Activated CD4-positive, alpha-beta T cell treated with anti-CD3 and anti-CD28 coated beads for 48 hours (primary cell): ENCODE measurements around the gene GABRA4.

Experiments used
- DNase-seq: peaks from one replicate; pipeline ENCODE4 v3.0.0-alpha.2; 2020

Gene GABRA4

GRCh38 chr4:46977245-46977644 is 16.1 kb downstream of the GABRA4 start:
- no peak for DNase-seq

- no peak for DNase-seq
Measured at GRCh38 chr4:46975812-46976553, 17.4 kb downstream of the GABRA4 start.

GRCh38 chr4:46974891-46975543 is 18.4 kb downstream of the GABRA4 start:
- no peak for DNase-seq

- DNase-seq, result no peak
Measured at GRCh38 chr4:46968847-46969246, 24.5 kb downstream of the GABRA4 start.

GRCh38 chr4:46967631-46968030 is 25.8 kb downstream of the GABRA4 start:
- DNase-seq, result no peak

GRCh38 chr4:46958742-46959488 is 34.5 kb downstream of the GABRA4 start:
- no peak for DNase-seq

- no peak for DNase-seq
Measured at GRCh38 chr4:46956451-46956850, 36.9 kb downstream of the GABRA4 start.

- no peak for DNase-seq
Measured at GRCh38 chr4:46955601-46956000, 37.8 kb downstream of the GABRA4 start.

GRCh38 chr4:46954643-46955042 is 38.7 kb downstream of the GABRA4 start:
- no peak for DNase-seq

- no peak for DNase-seq
Measured at GRCh38 chr4:46953564-46953963, 39.8 kb downstream of the GABRA4 start.

GRCh38 chr4:46952451-46952850 is 40.9 kb downstream of the GABRA4 start:
- no peak for DNase-seq

GRCh38 chr4:46950826-46951225 is 42.6 kb downstream of the GABRA4 start:
- DNase-seq, result no peak

- no peak for DNase-seq
Measured at GRCh38 chr4:46949822-46950221, 43.6 kb downstream of the GABRA4 start.

GRCh38 chr4:46947541-46947940 is 45.8 kb downstream of the GABRA4 start:
- DNase-seq, result no peak

- no peak for DNase-seq
Measured at GRCh38 chr4:46946919-46947536, 46.4 kb downstream of the GABRA4 start.

- no peak for DNase-seq
Measured at GRCh38 chr4:46945062-46945461, 48.3 kb downstream of the GABRA4 start.

- DNase-seq, result no peak
Measured at GRCh38 chr4:46944345-46944744, 49.0 kb downstream of the GABRA4 start.

- no peak for DNase-seq
Measured at GRCh38 chr4:46937493-46937892, 55.9 kb downstream of the GABRA4 start.

- DNase-seq, result no peak
Measured at GRCh38 chr4:46934726-46935125, 58.7 kb downstream of the GABRA4 start.

- no peak for DNase-seq
Measured at GRCh38 chr4:46933686-46934085, 59.7 kb downstream of the GABRA4 start.

- peak; percentile 9 for DNase-seq
Measured at GRCh38 chr4:46931981-46932380, 61.4 kb downstream of the GABRA4 start.

- no peak for DNase-seq
Measured at GRCh38 chr4:46930891-46931290, 62.5 kb downstream of the GABRA4 start.

- no peak for DNase-seq
Measured at GRCh38 chr4:46927201-46927600, 66.2 kb downstream of the GABRA4 start.
